B cell (primary cell): ENCODE measurements around the gene IER3.

ENCODE experiments used
- EZH2 ChIP-seq: IDR thresholded peaks from 2 replicates; pipeline ENCODE4 v1.6.1; 2012; ENCODE audit warnings: borderline replicate concordance, low read depth, mild to moderate bottlenecking, moderate library complexity, low read length; ENCODE audit not compliant: insufficient read depth, poor library complexity, severe bottlenecking
- TF ChIP-seq, protein P1 (sequence below): fragments of 200-600 bp; IDR thresholded peaks from one replicate; pipeline ENCODE4 v1.8.0; 2022; ENCODE audit warnings: antibody characterized with exemption, mild to moderate bottlenecking

DNA sequence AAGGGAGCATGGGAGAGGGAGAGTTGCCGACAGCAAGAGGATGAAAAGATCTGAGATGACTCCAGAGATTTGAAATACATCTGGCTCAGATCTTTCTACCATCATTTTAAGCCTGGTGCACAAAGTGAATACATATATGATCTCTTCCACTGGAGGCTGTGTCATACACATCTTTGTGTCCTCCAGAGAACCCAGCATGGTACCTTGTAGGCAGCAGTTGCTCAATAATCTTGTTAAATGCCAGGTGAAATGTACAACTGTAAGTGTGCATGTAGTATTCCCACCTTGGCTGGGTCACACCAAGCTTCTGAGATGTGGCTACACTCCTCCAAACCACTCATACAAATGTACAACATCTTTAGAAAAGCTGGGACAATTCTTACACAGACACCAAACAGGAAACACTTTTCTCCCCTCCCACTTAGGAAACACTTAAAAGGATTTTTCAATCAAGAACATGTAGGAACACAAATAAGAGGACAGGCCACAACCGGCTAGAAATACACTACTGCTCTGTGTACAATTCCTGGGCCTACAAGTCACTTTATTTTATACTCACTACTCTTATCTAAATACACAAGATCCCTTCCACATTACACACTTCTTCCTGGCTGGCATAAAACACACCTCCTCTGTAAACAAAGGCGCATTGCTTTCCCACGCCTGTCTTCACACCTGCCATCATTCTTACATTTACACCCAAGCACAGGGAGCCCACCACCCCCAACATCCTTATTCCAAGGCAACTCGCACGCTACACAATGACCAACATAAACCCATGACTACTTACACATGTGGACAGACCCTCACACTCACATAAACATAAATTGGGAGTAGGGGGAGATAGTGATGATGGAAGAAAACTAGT is 3.8 kb upstream of the IER3 start:
- TF ChIP-seq, protein P1, sequence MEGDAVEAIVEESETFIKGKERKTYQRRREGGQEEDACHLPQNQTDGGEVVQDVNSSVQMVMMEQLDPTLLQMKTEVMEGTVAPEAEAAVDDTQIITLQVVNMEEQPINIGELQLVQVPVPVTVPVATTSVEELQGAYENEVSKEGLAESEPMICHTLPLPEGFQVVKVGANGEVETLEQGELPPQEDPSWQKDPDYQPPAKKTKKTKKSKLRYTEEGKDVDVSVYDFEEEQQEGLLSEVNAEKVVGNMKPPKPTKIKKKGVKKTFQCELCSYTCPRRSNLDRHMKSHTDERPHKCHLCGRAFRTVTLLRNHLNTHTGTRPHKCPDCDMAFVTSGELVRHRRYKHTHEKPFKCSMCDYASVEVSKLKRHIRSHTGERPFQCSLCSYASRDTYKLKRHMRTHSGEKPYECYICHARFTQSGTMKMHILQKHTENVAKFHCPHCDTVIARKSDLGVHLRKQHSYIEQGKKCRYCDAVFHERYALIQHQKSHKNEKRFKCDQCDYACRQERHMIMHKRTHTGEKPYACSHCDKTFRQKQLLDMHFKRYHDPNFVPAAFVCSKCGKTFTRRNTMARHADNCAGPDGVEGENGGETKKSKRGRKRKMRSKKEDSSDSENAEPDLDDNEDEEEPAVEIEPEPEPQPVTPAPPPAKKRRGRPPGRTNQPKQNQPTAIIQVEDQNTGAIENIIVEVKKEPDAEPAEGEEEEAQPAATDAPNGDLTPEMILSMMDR, result no peak
- no peak for TF ChIP-seq EZH2
